GM21360 (cell line): ENCODE data around the gene HSD11B1L.
"Not testable (repeated sequence)": the region's sequence is repeated elsewhere in the genome, so short reads cannot be mapped to it uniquely, and the experiment has no call there.

Source experiments
- ATAC-seq: cut with Tn5 transposase; IDR thresholded peaks from one replicate; pipeline ENCODE4 v1.9.1; 2021; ENCODE audit warnings: mild to moderate bottlenecking, moderate library complexity; ENCODE audit not compliant: unreplicated experiment

The HSD11B1L gene

GRCh38 chr19:5719961-5720790 lies 39.3 kb downstream of the HSD11B1L start, which contains the start of the genes CATSPERD and LONP1:
Gene CATSPERD (plus strand): TSS chr19:5720637. CDS start chr19:5720738, 101 bp downstream.
Gene LONP1 (minus strand): TSS chr19:5720146. CDS start chr19:5720132, 14 bp downstream.
- peak; percentile 83 for ATAC-seq

DNA sequence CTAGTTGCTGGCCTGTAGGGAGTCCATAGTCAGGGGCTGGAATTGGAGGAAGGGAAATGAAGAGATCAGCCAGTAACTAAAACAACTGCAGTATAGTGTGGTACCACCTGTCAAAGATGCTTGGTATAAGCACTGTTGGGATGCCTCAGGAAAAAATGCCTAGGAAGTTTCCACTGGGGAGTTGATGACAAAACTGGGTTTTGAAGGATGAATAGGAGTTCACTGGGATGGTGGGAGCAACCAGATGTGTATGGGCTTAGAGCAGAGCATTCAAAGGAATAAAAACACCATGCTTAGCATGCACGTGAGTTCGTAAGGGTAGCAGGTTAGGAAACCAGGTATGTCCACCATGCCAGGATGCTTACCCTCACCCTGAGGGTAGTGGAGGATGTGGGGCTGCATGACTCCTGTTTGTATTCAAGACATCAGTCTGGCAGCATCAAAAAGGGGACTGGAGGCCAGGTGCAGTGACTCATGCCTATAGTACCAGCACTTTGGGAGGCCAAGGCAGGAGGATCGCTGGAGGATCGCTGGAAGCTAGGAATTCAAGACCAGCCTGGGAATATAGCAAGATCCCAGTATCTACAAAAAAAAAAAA lies 46.7 kb downstream of the HSD11B1L start:
- no peak for ATAC-seq

DNA sequence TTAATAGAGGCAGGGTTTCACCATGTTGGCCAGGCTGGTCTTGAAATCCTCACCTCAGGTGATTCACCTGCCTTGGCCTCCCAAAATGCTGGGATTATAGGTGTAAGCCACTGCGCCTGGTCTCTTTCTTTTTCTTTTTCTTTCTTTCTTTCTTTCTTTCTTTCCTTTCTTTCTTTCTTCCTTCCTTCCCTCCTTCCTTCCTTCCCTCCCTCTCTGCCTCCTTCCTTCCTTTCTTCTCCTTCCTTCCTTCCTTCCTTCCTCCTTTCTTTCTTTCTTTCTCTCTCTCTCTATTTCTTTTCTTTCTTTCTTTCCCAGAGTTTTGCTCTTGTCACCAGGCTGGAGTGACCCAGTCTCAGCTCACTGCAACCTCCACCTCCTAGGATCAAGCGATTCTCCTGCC lies 52.3 kb downstream of the HSD11B1L start:
- ATAC-seq = not testable (repeated sequence)
